NCI-H128 (cell line): ENCODE data around the gene GK.
A peak's percentile ranks its signal among the peaks of the same experiment; 100 is the strongest.
"Not testable (repeated sequence)": the region's sequence is repeated elsewhere in the genome, so short reads cannot be mapped to it uniquely, and the experiment has no call there.

Source experiments
- DNase-seq: peaks from one replicate; lab custom pipeline; 2025; ENCODE audit not compliant: unreplicated experiment; lab: John Stamatoyannopoulos, UW

The GK gene

DNA sequence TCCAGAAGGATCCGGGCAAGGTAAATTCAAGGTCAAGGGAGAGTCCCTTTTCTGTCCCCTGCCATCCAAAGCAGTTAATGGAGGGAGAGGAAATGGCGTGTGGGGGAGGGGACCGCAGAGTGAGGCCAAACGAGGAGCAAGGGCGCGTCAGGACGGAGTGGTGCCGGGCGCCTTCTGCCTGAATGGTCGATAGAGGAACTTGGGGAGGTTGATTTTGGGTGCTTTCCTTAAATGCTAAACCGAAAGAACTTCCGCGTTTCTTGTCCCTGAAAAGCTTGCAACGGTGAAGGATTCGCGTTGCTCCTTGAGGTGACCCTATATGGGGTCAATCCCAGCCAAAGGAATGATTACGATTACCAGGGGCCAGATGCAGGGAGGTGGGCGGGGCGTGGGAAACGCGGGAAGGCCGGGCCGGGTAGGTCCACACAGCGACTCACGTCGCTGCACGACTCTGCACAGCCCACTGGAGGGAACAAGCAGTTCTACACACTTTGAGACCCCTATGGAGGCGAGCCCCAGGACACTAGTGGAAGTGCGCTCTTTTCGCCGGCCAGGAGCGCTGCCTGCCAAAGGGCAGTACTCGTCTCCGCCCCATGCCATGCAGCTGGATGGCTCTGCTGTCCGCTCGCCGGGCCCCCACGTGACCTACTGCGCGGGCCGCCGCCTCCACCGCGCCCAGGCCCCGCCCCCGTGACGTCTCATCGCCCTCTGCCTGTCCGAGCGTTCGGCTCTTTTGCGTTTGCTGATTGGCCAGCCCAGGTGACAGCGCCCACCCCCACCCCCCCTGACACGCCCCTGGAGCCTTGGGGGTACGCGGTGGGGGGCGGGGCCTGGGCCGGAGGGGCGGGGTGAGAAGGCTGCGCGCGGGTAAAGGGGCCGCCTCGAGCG, 452 bp upstream of the GK start:
- DNase-seq, result peak; percentile 69

DNA sequence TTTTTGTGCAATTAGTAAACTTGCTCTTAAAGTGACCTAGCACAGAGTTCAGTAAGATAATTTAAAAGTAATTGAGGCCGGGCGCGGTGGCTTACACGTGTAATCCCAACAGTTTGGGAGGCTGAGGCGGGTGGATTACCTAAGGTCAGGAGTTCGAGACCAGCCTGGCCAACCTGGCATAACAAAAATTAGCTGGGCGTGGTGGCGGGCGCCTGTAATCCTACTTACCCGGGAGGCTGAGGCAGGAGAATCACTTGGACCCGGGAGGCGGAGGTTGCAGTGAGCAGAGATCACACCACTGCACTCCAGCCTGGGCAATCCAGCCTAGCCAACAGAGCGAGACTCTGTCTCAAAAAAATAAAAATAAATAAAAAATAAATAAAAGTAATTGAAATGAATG, 1.2 kb downstream of the GK start:
- not testable (repeated sequence) for DNase-seq

DNA sequence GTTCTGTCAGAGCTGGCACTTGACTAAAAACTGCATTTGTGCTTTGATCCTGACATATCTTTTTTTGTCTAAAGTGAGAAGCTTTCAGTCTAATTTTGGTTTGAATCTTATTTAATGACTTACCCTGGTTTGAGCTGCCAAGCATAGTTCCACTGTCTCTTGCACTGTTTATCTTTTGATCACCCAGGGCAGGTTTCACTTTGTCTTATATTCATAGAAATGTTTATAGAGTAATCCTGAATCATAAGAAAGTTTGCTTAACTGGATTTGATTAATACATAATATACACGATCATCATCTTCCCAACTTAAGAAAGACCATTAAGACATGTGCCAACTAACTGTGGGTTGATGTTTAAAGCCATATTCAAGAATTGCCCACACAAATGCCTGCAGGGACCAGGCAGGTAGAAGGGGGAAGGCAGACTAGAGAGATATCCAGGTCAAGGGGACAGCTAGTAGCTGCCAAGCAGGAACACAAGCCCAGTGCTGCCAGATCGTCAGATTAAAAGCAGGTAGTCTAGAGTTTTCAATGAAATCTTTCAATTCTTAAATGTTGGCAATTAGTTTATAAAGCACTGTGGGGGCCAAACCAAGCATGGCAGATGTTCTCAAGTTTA, 1.9 kb downstream of the GK start:
- no peak for DNase-seq

DNA sequence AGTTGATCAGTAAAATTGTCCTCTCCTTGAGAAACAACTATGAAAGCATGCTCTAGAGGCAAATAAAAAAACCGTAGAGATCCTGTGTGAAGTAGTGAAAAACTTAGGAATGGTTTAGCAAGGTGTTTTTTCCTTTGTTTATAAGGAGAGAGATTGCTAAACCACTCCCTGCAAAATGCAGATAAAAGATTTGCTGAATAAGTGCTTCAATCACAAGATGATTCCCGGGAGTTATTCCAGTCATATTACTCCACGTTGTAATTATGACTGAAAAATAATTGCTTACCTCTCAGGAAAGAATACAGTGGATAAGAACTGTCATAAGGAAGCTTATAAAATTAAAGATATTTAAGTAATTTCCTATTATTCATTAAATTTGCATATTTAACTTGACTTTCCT, 2.8 kb downstream of the GK start:
- no peak for DNase-seq

DNA sequence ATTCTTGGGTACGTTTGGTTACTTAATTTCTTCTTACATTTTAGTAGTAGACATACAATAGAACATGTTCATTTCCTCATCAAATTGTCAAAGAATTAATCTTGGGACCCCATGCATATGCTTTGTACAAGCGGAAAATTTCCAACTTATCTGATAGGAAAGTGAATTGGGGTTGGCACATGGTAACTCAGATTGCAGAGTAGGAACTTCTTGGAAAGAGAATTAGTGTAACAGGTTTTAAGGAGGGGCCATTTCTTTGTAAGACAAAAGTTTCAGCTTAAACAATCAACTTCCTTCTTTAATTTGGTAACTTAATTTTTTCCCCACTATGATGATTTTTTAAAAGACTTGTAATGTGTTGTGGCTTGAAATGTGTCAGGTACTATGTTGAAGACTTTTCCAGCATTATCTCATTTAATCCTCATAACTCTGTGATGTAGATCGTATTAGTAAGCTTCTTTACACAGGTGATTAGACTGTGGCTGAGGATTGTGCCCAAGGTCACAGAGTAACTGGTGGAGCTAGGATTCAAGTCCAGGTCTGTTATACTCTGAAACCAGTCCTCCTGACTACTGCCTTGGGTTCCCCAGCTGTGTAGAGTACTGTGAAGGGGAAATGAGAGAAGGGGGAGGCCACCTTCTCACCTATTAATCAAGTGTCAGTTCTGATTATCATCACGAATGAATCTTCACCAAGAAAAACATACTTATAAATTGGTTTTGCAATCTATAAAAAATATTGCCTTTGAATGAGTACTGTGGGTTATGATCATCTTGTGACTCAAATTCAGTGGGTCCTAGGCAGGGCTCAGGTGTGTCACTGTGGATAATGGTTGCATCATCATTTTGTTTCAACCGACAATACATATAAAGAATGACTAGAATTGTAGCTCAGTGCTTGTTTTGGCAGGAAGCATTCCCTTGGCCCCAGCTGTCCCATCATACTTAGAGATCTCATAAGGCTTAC, 4.3 kb downstream of the GK start:
- DNase-seq, result no peak

DNA sequence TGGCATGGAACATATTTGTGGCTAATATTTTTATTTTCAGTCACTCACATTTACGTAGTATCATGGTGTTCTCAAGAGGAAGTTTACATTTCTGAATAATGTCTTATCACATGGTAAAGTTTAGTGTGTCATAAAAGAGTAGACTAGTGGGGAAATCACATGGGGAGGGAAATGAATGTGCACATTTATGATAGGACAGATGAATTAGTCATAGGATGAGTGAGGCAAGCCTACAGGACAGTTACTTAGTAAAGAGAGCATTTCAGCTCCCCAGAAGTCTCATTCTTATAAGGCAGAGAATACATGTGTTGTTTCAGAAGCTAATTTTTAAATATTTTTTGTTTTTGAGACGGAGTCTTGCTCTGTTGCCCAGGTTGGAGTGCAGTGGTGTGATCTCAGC, 6.2 kb downstream of the GK start:
- DNase-seq, result no peak

DNA sequence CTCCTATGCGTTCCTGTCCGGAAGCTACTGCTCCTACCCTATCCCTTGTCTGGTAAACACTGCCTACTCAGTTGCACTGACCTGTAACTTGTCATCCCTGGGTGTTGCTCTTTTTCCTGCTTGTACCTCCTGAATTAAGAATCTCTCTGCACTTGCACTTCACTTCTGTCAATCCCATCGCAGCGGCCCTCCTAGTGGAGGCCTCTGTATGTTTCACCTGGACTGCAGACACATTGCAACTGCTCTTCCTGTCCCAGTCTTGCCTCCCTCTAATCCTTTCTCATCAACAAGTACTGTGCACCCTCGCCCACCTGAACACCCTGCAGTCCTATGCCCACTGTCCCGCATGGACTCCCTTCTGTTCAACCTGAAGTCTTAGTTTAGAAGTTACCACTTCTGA, 8.0 kb downstream of the GK start:
- no peak for DNase-seq

DNA sequence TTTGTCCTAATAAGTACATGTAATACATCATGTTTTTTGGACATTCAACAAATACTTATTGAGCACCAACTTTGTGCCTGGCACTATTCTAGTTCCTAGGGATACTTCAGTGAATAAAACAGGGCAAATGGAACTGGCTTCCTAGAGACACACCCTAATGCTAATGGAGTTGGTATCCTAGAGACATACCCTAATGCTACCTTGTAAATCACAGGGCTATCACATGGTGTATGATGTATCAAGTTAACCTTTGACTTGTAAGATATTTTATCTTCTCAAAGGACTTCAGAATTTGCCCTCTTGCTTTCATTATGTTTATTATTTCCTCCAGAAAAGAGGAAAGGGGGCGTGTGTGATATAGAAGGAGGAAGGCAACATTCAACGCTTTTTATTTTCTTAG, 10.1 kb downstream of the GK start:
- DNase-seq, result no peak

DNA sequence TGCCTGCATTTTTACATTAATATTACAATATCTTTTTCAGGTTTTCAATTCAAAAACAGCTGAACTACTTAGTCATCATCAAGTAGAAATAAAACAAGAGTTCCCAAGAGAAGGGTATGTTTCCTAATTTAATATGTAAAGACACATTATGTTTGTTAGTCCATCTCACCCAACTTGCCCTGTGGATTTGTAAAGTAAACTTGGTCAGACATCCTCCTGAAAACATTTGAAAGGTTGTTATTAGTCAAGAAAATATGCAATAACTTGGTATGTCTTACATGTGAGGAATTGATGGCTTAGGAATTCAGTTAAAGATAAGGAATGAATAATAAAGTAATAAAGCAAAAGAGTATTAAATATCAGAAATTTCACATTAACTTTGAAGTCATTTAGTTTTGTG, 12.2 kb downstream of the GK start:
- no peak for DNase-seq

DNA sequence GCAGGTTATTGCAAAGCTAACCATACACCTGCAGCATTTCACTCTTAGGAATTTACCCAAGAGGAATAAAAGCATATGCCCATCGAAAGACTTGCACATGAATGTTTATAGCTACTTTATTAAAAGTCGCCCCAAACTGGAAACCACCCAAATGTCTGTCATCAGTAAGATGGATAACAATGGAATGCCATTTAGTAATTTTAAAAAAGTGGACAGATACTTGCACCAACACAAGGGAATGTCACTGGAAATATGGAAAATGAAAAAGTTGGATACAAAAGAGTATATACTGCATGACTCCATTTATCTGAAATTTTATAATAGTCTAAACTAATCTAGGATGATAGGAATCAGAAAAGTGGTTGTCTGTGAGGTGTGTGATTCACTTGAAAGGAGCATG, 12.9 kb downstream of the GK start:
- no peak for DNase-seq

DNA sequence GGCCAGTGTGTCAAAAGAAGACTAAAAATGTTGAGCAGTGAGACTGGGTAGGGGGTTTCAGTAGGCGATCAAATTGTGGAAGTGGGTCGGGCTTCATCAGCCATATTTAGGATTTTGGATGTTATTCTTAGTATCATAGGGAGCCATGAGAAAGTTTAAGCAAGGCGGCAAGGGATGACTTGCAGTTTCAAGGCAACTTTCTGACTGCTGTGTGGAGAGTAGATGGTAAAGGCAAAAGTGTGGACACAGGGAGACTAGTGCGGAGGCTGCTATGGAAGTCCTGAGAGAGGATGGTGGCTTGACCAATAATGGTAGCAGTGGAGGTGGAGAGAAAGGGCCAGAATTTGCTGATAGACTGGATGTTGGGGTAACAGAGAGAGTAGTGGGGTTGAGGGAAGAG, 15.4 kb downstream of the GK start:
- DNase-seq, result no peak

DNA sequence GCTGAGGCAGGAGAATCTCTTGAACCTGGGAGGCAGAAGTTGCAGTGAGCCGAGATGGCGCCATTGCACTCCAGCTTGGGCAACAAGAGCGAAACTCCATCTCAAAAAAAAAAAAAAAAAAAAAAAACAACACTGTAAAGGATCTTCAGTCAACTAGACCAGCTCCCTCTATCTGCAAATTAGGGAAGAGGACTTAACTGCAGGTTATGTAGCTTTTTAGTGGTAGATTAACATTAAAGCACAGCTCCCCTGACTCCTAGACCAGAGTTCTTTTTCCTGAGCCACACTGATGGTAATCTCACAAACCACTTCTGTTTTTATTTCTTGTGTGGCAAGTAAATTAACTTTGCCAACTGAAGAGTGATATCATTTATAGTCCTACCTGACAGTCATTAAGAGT, 18.0 kb downstream of the GK start:
- DNase-seq, result not testable (repeated sequence)

DNA sequence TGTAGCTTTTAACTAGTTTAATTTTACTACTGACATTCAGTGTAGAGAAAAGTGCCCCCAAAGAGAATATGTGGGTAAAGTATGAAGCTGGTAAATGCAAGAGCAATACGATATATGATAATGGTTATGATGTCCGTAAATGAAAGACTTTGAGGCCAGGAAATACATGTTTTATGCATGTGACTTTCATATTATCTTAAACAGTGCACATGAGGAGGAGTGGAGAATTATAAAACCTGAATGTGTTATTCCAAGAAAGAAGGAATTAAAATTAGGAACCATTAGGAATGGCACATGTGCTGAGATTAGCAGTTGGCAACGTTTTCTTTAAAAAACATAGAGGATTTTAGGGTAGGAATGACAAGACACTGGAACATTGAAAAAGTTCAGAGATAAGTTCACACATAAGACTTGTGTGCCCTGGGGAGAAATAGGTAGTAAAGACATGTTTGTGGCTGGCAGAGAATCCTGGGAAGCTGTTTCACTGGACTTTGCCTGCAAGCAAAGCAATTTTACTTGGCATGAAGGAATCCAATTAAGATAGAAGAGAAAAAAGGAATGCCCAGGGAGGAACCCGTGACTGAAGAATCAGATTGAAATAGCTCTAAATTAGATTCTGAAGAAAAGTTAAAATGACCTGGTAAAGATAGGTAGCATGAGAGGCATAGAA, 20.0 kb downstream of the GK start:
- no peak for DNase-seq

DNA sequence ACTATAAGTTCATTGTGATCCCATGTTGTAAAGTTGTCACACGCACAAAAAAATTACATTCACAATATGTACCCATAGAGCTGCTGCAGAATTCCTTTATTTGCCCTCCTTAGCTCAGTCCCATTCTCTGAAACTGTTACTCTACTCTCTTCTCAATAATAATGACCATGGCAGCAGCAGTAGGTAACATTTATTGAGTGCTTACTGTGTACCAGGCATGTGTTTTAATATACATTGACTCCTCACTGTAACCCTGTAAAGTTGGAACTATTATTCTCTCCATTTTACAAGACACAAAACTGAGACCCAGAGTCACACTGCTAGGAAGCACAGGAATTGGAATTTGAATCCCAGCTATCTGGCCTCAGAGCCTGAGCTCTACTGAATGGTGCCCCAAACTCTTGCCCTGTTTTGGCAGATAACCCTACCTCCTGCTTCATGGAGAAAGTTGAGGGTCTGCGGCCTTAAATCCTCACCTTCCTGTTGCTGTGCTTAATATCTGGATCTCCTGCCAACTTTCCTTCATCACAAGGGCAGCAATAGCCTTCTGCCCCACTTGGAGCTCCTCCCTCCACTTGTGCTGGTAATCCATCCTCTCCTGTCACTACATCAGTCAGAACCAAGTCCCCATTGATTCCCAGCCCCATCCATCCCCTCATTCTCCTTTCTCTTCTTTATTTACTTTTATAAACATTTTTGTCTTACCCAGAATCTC, 20.8 kb downstream of the GK start:
- DNase-seq, result no peak

DNA sequence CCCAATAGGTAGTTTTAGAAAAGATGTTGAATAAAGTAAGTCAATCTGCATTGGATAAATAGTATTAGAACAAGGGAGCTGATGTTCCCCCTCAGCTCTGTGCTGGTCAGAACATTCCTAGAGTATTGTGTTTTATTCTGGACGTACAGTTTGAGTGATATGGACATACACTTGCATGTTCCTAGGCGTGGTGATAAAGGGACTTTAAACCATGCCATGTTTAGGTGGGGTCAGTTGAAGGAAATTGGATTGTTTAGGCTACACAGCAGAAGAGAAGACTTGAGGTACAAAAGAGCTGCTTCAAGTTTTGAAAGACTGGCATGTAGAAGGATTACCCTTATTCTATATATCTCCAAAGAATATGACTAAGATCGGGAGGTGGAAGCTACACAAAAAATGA, 21.6 kb downstream of the GK start:
- no peak for DNase-seq

DNA sequence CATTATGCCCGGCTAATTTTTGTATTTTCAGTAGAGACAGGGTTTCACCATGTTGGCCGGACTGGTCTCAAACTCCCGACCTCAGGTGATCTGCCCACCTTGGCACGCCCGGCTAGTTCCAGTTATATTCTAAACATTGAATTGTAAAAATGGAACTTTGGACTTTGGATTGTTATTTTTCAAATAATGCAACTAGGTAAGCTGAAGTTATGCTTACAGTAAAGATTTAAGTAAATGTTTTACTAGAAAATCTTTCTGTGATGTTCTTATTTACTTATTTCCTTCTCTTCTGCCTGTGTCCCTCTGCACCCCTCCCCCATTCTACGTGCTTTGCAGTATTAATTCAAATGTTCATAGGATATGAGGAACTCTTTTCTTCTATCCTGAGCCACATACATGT, 26.1 kb downstream of the GK start:
- no peak for DNase-seq

DNA sequence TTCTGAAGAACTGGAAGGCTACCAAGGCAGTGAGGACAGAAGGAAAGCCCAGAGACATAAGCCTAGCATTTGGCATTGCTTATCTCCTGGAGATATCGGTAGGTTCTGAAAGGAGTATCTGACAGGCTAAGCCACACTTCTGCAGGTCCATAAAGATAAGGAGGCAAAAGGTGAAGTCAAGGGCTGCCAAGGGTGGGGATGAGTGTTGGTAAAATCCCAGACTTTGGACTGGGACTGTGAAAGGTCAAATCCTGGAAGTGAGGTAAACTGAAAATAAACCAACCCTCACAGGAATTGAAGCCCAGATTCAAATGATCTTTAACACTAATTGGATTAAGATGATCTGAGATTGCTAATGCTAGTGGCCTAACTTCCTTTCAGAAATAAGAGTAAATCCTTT, 27.4 kb downstream of the GK start:
- no peak for DNase-seq

DNA sequence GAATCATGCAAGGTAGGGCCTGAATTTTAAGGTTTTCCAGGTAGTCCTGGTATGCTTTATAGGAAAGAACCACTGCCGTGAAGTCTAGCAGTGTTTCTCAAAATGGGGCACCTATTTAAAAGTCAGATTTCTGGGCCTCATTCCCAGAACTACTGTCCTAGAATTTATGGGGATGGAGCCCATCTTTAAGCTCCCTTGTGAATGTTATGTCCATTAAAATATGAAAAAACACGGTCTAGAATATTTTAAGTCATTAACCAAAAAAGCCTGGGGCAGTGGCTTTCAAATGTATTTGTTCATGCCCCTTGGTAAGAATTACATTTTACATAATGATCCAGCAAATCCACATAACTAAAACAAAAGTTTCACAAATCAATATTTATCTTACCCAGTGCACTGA, 35.4 kb downstream of the GK start:
- no peak for DNase-seq

DNA sequence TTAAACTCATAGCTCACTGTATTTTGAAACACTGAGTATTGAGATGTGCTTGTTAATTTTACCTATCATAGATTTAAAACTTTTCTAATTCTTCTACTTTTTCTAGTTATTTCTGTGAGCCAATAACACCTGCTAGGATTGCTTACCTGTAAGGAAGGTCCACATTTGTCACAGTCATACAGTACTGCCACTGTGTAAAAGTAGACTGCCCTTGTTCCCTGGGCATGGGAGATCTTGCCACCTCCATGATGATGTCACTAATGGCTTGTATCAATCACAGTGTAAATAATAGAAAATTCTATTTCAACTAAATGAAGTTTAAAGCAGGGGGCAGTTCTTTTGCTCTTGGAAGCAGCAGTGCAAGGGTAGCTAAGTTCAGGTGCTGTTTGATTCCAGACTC, 35.9 kb downstream of the GK start:
- DNase-seq, result no peak

DNA sequence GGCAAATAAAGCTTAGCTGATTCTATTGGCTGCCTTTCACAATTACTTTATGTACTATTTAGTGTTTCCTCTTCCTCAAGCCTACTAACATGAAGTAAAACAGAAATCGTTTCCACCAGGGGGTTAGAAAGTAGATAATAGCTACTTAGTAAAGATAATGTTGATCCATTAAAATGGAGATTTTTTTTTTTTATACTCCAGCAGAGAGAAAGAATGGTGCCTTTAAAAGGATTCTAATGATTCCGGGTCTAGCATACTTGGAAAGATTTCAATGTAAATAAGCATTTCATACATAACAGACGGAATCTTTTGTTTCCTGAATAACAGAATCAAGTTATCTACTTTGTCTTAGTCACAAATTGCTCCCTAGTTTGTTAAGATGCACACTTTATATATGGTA, 37.1 kb downstream of the GK start:
- DNase-seq, result no peak
